GM23338 (cell line): Measurements from ENCODE around the gene GPATCH8. TPM values are rescaled to one million over a fixed set of nuclear protein-coding genes. Genes with fewer than 3 reads are reported as not detected.

ENCODE experiments used
- ATAC-seq: fragments of 200-7000 bp; cut with Tn5 transposase; 3 replicates; pipeline ENCODE4 v1.9.1; 2020
- DNase-seq: peaks from one replicate; pipeline ENCODE4 v3.0.0-alpha.2; 2015; ENCODE audit warnings: low spot score
- H2AFZ ChIP-seq: fragments of 200-600 bp; sonication (generic); 2 replicates; pipeline ENCODE4 v1.8.0; 2016; ENCODE audit warnings: antibody characterized with exemption, mild to moderate bottlenecking, moderate library complexity
- H3F3A ChIP-seq: fragments of 200-600 bp; sonication (generic); replicated peaks from 2 replicates; pipeline ENCODE4 v1.8.0; 2017; ENCODE audit warnings: antibody characterized with exemption, mixed run types, low read depth
- H3K27ac ChIP-seq: fragments of 200-600 bp; sonication (generic); 2 replicates; pipeline ENCODE4 v1.6.1; 2016; ENCODE audit warnings: low read depth
- H3K27me3 ChIP-seq: fragments of 200-600 bp; sonication (generic); 2 replicates; pipeline ENCODE4 v1.8.0; 2016; ENCODE audit warnings: mild to moderate bottlenecking, mixed run types, moderate library complexity; ENCODE audit not compliant: insufficient read depth
- H3K36me3 ChIP-seq: fragments of 200-600 bp; sonication (generic); 2 replicates; pipeline ENCODE4 v1.8.0; 2016; ENCODE audit warnings: mild to moderate bottlenecking; ENCODE audit not compliant: insufficient read depth
- H3K4me1 ChIP-seq: fragments of 200-600 bp; sonication (generic); 2 replicates; pipeline ENCODE4 v1.8.0; 2016; ENCODE audit warnings: mild to moderate bottlenecking, moderate library complexity; ENCODE audit not compliant: insufficient read depth
- H3K4me2 ChIP-seq: fragments of 200-600 bp; sonication (generic); 2 replicates; pipeline ENCODE4 v1.7.1; 2017; ENCODE audit warnings: mixed run types
- H3K4me3 ChIP-seq: fragments of 200-600 bp; sonication (generic); 2 replicates; pipeline ENCODE4 v1.6.1; 2016; ENCODE audit warnings: mixed run types
- H3K79me2 ChIP-seq: fragments of 200-600 bp; sonication (generic); replicated peaks from 2 replicates; pipeline ENCODE4 v1.8.0; 2017; ENCODE audit warnings: mild to moderate bottlenecking; ENCODE audit not compliant: insufficient read depth
- H3K9me2 ChIP-seq: fragments of 200-600 bp; sonication (generic); 2 replicates; pipeline ENCODE4 v1.8.0; 2017; ENCODE audit not compliant: insufficient read depth
- H4K20me1 ChIP-seq: fragments of 200-600 bp; sonication (generic); replicated peaks from 2 replicates; pipeline ENCODE4 v1.8.0; 2017; ENCODE audit warnings: mild to moderate bottlenecking; ENCODE audit not compliant: insufficient read depth
- H3K27ac Mint-ChIP-seq: 2 replicates; pipeline ENCODE4 v1.8.0; 2020; ENCODE audit warnings: inconsistent platforms, mild to moderate bottlenecking, moderate library complexity, mixed read lengths
- H3K27me3 Mint-ChIP-seq: 3 replicates; pipeline ENCODE4 v1.8.0; 2022; ENCODE audit warnings: low read depth, mild to moderate bottlenecking, moderate library complexity, mixed read lengths, inconsistent platforms; ENCODE audit not compliant: insufficient read depth, poor library complexity
- H3K36me3 Mint-ChIP-seq: 3 replicates; pipeline ENCODE4 v1.8.0; 2021; ENCODE audit warnings: low read depth, mild to moderate bottlenecking, inconsistent platforms, moderate library complexity, mixed read lengths
- H3K4me1 Mint-ChIP-seq: 3 replicates; pipeline ENCODE4 v1.8.0; 2020; ENCODE audit warnings: mild to moderate bottlenecking, inconsistent platforms, mixed read lengths
- H3K4me3 Mint-ChIP-seq: 3 replicates; pipeline ENCODE4 v1.8.0; 2021; ENCODE audit warnings: moderate library complexity, mild to moderate bottlenecking, inconsistent platforms, mixed read lengths
- H3K9me3 Mint-ChIP-seq: 3 replicates; pipeline ENCODE4 v1.8.0; 2020; ENCODE audit warnings: moderate library complexity, mild to moderate bottlenecking, inconsistent platforms, mixed read lengths
- CTCF ChIP-seq, 2 experiments: fragments of 200-600 bp in 1 of 2; sonication (generic) in 1 of 2; conservative IDR thresholded peaks; 2 replicates each; pipeline versions ENCODE4 v1.5.1 to v1.6.1; 2016 to 2017; ENCODE audit warnings: antibody characterized with exemption in 2 of 2, low read depth in 2 of 2, mild to moderate bottlenecking in 2 of 2, moderate library complexity in 1 of 2
- ETS1 ChIP-seq: IDR thresholded peaks from 2 replicates; pipeline ENCODE4 v1.6.1; 2016; ENCODE audit warnings: antibody characterized with exemption
- EZH2 ChIP-seq: fragments of 200-600 bp; sonication (generic); IDR thresholded peaks from one replicate; pipeline ENCODE4 v1.8.0; 2017; ENCODE audit warnings: antibody characterized with exemption, mild to moderate bottlenecking, low read depth; ENCODE audit not compliant: unreplicated experiment
- NANOG ChIP-seq: IDR thresholded peaks from 2 replicates; pipeline ENCODE4 v1.6.1; 2016; ENCODE audit warnings: antibody characterized with exemption, borderline replicate concordance
- ZNF462 ChIP-seq: fragments of 250-450 bp; sonication (Bioruptor Pico); IDR thresholded peaks from 2 replicates; pipeline ENCODE4 v1.5.0; 2020; ENCODE audit warnings: mild to moderate bottlenecking, moderate library complexity
- polyA plus RNA-seq: library from polyadenylated mRNA; unstranded; fragments of >200 nt; fragmentation: Nextera tagmentation; extraction: Ambion mirVana; gene quantifications from 2 replicates; pipeline ENCODE4 v1.2.1, GENCODE V29; 2016
- total RNA-seq: library from RNA; depleted of rRNA; stranded (reverse); fragments of >200 nt; shearing (Covaris generic); gene quantifications from 2 replicates; pipeline ENCODE4 v1.2.3, GENCODE V29; 2014

The GPATCH8 gene
- total and polyA plus RNA-seq, 2 experiments from 2014 or later = 44.4 to 76.5 TPM

GRCh38 chr17:44414394-44415155 lies 88.6 kb downstream of the GPATCH8 start (continued):
- no peak for TF ChIP-seq ZNF462

GRCh38 chr17:44409309-44410028 lies 93.7 kb downstream of the GPATCH8 start:
- Histone ChIP-seq H3K4me3 (no peak overlapping the region), H3K4me2 (no peak overlapping the region), H3K79me2 (no peaks in the 10 kb centered on the region), H3F3A (no peaks in the 10 kb centered on the region), H3K36me3 (peaks cover 3% of the 10 kb centered on the region; the same call in 1 of the 2 replicates), H4K20me1 (peaks cover 8% of the 10 kb centered on the region), H2AFZ (no peak overlapping the region), H3K27ac (no peak overlapping the region), H3K4me1 (no peaks in the 10 kb centered on the region), H3K27me3 (no peaks in the 10 kb centered on the region), H3K9me2 (no peaks in the 10 kb centered on the region)
- TF ChIP-seq EZH2 = no peak
- peak in 1 of 2 experiments; percentile 44; a peak in 2 of 4 replicates for TF ChIP-seq CTCF (conservative IDR thresholded peaks at IDR 0.05; ENCODE audit: low read depth in 2 of 2)
- TF ChIP-seq ETS1 = no peak
- TF ChIP-seq NANOG = no peak
- DNase-seq (peak; percentile 28), ATAC-seq (peak; percentile 69)
- Mint-ChIP-seq H3K4me1 (no peaks in the 10 kb centered on the region), H3K9me3 (no peaks in the 10 kb centered on the region), H3K36me3 (peaks cover 6% of the 10 kb centered on the region; the same call in 1 of the 3 replicates), H3K4me3 (no peak overlapping the region), H3K27ac (no peak overlapping the region), H3K27me3 (no peaks in the 10 kb centered on the region)
